ENCODE results near the gene PHF3. TPM values are rescaled to one million over a fixed set of nuclear protein-coding genes. Genes with fewer than 3 reads are reported as not detected.
"Not testable (repeated sequence)": the region's sequence is repeated elsewhere in the genome, so short reads cannot be mapped to it uniquely, and the experiment has no call there.

Gene PHF3
- total RNA-seq, 1 experiment from 2014 or later: 21.8 TPM

DNA sequence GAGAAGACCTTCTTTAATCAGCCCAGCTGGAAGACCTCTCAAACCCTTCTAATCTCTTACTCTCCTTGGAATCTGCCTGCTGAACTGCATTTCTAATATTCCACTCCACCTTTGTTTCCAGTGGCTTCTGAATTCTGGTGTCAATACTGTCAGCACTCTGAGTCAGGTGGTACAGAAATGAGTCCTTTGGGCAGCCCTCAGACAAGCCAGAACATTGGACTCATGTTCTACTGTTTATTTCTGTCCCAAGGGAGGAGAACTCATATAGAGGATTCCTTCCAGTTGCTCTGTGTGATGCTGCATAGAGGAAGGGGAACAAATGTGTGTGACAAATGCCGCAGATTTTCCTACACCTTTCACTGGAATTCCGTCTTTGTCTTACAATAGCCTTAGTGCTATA lies 114.8 kb downstream of the PHF3 start:
- ATAC-seq (no peak), DNase-seq (no peak)
- TF ChIP-seq EZH2phosphoT487 (IDR thresholded peaks at IDR 0.05; ENCODE audit: borderline replicate concordance, low read length) (no peak), EZH2 (IDR thresholded peaks at IDR 0.05; ENCODE audit: low read length, unreplicated experiment) (no peak), CTCF (conservative IDR thresholded peaks at IDR 0.05; ENCODE audit: low read depth, low read length) (no peak)
- Histone ChIP-seq H3K79me2 (ENCODE audit: low read length) (no peaks in the 10 kb centered on the region), H3F3A (ENCODE audit: low read length, unreplicated experiment) (no peaks in the 10 kb centered on the region), H3K36me3 (ENCODE audit: low read depth, low read length) (no peaks in the 10 kb centered on the region), H2AFZ (ENCODE audit: low read length) (no peak overlapping the region), H3K4me3 (ENCODE audit: low read length) (no peak overlapping the region), H3K27ac (ENCODE audit: low read length) (no peak overlapping the region), H3K9ac (ENCODE audit: low read length) (no peak overlapping the region), H3K9me2 (replicated peaks; ENCODE audit: low read length) (no peaks in the 10 kb centered on the region), H3K4me2 (ENCODE audit: low read length) (no peak overlapping the region), H4K20me1 (ENCODE audit: low read length) (no peaks in the 10 kb centered on the region), H3K9me3 (ENCODE audit: low read length) (no peaks in the 10 kb centered on the region), H3K4me1 (ENCODE audit: insufficient read depth, low read length) (no peaks in the 10 kb centered on the region), H3K27me3 (ENCODE audit: low read length) (no peaks in the 10 kb centered on the region)
- BruUV-seq (replicated peaks): no TSS peak
- intact Hi-C loops (cut with micrococcal nuclease): no loop called here
- POLR2A ChIA-PET (ENCODE audit: unreplicated experiment): no interaction called here
- CTCF ChIA-PET: no interaction called here

GRCh38 chr6:63757275-63757674 lies 121.7 kb downstream of the PHF3 start:
- H3K9me3 ChIP-seq (ENCODE audit: low read length); H4K20me1 ChIP-seq (ENCODE audit: low read length); ATAC-seq; BruUV-seq (replicated peaks); H3K27me3 ChIP-seq (ENCODE audit: low read length); H3F3A ChIP-seq (ENCODE audit: low read length, unreplicated experiment); DNase-seq; CTCF ChIA-PET; H3K79me2 ChIP-seq (ENCODE audit: low read length); intact Hi-C loops (cut with micrococcal nuclease); H3K4me1 ChIP-seq (ENCODE audit: insufficient read depth, low read length); H3K4me3 ChIP-seq (ENCODE audit: low read length); H3K36me3 ChIP-seq (ENCODE audit: low read depth, low read length); H3K4me2 ChIP-seq (ENCODE audit: low read length); H2AFZ ChIP-seq (ENCODE audit: low read length); H3K9me2 ChIP-seq (replicated peaks; ENCODE audit: low read length); POLR2A ChIA-PET (ENCODE audit: unreplicated experiment); H3K27ac ChIP-seq (ENCODE audit: low read length); H3K9ac ChIP-seq (ENCODE audit: low read length): not testable (repeated sequence)

DNA sequence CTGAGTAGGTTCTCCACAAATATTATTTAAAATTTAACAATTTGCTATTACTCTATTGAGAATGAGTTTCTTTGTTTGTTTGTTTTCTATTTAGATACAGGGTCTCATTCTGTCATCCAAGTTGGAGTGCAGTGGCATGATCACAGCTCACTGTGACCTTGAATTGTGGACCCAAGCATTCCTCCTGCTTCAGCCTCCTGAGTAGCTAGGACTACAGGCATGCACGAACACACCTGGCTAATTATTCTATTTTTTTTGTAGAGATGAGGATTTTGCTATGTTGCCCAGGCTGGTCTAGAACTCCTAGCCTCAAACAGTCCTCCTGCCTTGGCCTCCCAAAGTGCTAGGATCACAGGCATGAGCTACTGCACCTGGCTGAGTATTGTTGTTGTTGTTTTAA lies 122.2 kb downstream of the PHF3 start:
- TF ChIP-seq CTCF (conservative IDR thresholded peaks at IDR 0.05; ENCODE audit: low read depth, low read length) (no peak), EZH2 (IDR thresholded peaks at IDR 0.05; ENCODE audit: low read length, unreplicated experiment) (no peak), EZH2phosphoT487 (IDR thresholded peaks at IDR 0.05; ENCODE audit: borderline replicate concordance, low read length) (no peak)
- CTCF ChIA-PET: no interaction called here
- POLR2A ChIA-PET (ENCODE audit: unreplicated experiment): no interaction called here

More for the DNA sequence above, 122.2 kb downstream of the PHF3 start:
- DNase-seq (no peak), ATAC-seq (no peak)
- no peaks in the 10 kb centered on the region for H4K20me1 ChIP-seq (ENCODE audit: low read length)
- no peaks in the 10 kb centered on the region for H3K27me3 ChIP-seq (ENCODE audit: low read length)
- H3K4me2 ChIP-seq (ENCODE audit: low read length): no peak overlapping the region
- no peaks in the 10 kb centered on the region for H3F3A ChIP-seq (ENCODE audit: low read length, unreplicated experiment)
- H3K4me3 ChIP-seq (ENCODE audit: low read length): no peak overlapping the region
- no peaks in the 10 kb centered on the region for H3K36me3 ChIP-seq (ENCODE audit: low read depth, low read length)
- intact Hi-C loops (cut with micrococcal nuclease): no loop called here
- no peak overlapping the region for H3K9ac ChIP-seq (ENCODE audit: low read length)
- peaks cover 7% of the 10 kb centered on the region for H3K4me1 ChIP-seq (ENCODE audit: insufficient read depth, low read length)
- H3K9me3 ChIP-seq (ENCODE audit: low read length): no peaks in the 10 kb centered on the region
- no peak overlapping the region for H2AFZ ChIP-seq (ENCODE audit: low read length)
- H3K27ac ChIP-seq (ENCODE audit: low read length): no peak overlapping the region
- no peaks in the 10 kb centered on the region for H3K79me2 ChIP-seq (ENCODE audit: low read length)
- no peaks in the 10 kb centered on the region for H3K9me2 ChIP-seq (replicated peaks; ENCODE audit: low read length)
- BruUV-seq (replicated peaks): no TSS peak

Data from PC-3 (cell line).